ENCODE data around the gene MAP2K7. TPM values are rescaled to one million over a fixed set of nuclear protein-coding genes. Genes with fewer than 3 reads are reported as not detected.

Gene MAP2K7
- total RNA-seq, 4 donors from 2014 or later, result 9.1 to 18.6 (median 14.9) TPM

DNA sequence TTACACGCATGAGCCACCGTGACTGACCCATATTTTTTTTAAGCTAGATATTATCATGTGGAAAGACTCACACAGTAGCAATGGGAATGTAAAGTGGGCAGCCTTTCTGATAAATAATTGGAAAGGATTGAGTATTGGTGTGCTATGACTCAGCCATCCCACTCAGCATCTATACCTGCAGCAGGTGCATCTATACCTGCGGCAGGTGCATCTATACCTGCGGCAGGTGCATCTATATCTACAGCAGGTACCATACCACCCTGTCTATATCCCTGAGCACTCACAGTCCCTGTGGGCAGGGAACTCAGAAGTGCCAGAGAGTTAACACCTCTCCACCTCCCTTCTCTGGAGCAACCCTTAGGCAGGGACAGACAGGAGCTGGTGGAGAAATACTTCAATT is 20.6 kb upstream of the MAP2K7 start:
- Histone ChIP-seq H3K36me3 (no peaks in the 10 kb centered on the region), H3K9me3 (no peaks in the 10 kb centered on the region), H3K27ac (no peak overlapping the region), H3K4me1 (peaks cover 0 to 1% of the 10 kb centered on the region in 2 donors), H3K4me3 (replicated peaks in 1 of 3) (no peak overlapping the region), H3K27me3 (no peaks in the 10 kb centered on the region)
- no peak for DNase-seq
- 83 to 86% methylated on average over 4 of the region's 4 CpGs for WGBS, 2 donors
- intact Hi-C loops (cut with DNase I), result no loop called here
- no peak for TF ChIP-seq POLR2A (IDR thresholded peaks at IDR 0.05)
- TF ChIP-seq, protein P1, sequence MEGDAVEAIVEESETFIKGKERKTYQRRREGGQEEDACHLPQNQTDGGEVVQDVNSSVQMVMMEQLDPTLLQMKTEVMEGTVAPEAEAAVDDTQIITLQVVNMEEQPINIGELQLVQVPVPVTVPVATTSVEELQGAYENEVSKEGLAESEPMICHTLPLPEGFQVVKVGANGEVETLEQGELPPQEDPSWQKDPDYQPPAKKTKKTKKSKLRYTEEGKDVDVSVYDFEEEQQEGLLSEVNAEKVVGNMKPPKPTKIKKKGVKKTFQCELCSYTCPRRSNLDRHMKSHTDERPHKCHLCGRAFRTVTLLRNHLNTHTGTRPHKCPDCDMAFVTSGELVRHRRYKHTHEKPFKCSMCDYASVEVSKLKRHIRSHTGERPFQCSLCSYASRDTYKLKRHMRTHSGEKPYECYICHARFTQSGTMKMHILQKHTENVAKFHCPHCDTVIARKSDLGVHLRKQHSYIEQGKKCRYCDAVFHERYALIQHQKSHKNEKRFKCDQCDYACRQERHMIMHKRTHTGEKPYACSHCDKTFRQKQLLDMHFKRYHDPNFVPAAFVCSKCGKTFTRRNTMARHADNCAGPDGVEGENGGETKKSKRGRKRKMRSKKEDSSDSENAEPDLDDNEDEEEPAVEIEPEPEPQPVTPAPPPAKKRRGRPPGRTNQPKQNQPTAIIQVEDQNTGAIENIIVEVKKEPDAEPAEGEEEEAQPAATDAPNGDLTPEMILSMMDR (IDR thresholded peaks at IDR 0.05), result no peak

DNA sequence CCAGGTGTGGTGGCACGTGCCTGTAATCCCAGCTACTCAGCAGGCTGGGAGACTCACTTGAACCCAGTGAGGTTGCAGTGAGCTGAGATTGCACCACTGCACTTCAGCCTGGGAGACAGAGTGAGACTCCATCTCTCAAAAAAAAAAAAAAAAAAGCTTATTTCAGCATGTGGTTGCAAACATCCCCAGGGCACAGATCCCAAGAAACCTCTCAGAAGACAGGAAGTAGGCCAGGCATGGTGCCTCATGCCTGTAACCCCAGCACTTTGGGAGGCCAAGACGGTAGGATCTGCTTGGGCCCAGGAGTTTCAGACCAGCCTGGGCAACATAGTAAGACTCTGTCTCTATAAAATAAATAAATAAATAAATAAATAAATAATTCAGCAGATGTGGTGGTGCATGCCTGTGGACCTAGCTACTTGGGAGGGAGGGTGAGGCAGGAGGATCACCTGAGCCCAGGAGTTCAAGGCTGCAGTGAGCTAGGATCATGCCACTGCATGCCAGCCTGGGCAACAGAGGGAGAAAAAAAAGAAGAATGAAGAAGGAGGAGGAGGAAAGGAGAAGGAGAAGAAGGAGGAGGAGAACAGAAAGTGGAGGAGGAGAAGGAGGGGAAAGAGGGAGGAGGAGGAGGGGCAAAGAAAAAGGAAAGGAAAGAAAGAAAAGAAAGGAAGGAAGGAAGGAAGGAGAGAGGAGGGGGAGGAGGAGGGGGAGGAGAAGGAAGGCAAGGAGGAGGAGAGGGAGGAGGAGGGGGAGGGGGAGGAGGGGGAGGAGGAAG is 19.7 kb upstream of the MAP2K7 start:
- 66 to 76% methylated on average over 2 of the region's 2 CpGs for WGBS, 2 donors
- intact Hi-C loops (cut with DNase I), result no loop called here
- no peaks in the 10 kb centered on the region for H3K27me3 ChIP-seq

DNA sequence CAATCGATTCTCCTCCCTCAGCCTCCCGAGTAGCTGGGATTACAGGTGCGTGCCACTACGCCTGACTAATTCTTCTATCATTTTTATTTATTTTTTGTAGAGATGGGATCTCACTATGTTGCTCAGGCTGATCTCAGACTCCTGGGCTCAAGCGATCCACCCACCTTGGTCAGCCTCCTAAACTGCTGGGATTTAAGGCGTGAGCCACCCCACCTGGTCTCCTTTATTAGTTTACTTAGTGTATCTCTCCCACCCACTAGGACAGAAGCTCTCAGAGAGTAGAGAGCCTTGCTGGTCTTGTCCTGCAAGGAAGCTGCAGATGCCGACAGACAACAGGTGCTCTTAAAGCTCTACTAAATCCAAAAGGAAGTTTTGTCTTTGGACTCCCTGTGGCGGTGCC is 17.9 kb upstream of the MAP2K7 start:
- Histone ChIP-seq H3K9me3 (no peaks in the 10 kb centered on the region), H3K4me1 (peaks cover 5 to 10% of the 10 kb centered on the region in 2 donors), H3K36me3 (no peaks in the 10 kb centered on the region), H3K27me3 (no peaks in the 10 kb centered on the region), H3K27ac (no peak overlapping the region), H3K4me3 (replicated peaks in 1 of 3) (no peak overlapping the region)
- intact Hi-C loops (cut with DNase I), result no loop called here
- WGBS, 2 donors, result 87 to 90% methylated on average over 8 of the region's 8 CpGs
- DNase-seq, result no peak
- TF ChIP-seq, protein P1 (IDR thresholded peaks at IDR 0.05), result no peak
- no peak for TF ChIP-seq POLR2A (IDR thresholded peaks at IDR 0.05)

More for the DNA sequence above, 19.7 kb upstream of the MAP2K7 start:
- DNase-seq, result no peak
- no peak for TF ChIP-seq POLR2A (IDR thresholded peaks at IDR 0.05)
- TF ChIP-seq, protein P1 (IDR thresholded peaks at IDR 0.05), result no peak
- H3K4me3 ChIP-seq (replicated peaks in 1 of 3), result no peak overlapping the region
- no peaks in the 10 kb centered on the region for H3K36me3 ChIP-seq
- peaks cover 4 to 10% of the 10 kb centered on the region in 2 donors for H3K4me1 ChIP-seq
- H3K27ac ChIP-seq, result no peak overlapping the region
- H3K9me3 ChIP-seq, result no peaks in the 10 kb centered on the region

GRCh38 chr19:7887408-7888144 is 16.1 kb upstream of the MAP2K7 start:
- TF ChIP-seq, protein P1 (IDR thresholded peaks at IDR 0.05), result no peak
- no peak for TF ChIP-seq POLR2A (IDR thresholded peaks at IDR 0.05)
- Histone ChIP-seq H3K9me3 (no peaks in the 10 kb centered on the region), H3K27me3 (no peaks in the 10 kb centered on the region), H3K4me3 (replicated peaks in 1 of 3) (no peak overlapping the region), H3K36me3 (no peaks in the 10 kb centered on the region), H3K27ac (no peak overlapping the region), H3K4me1 (peaks cover 5 to 10% of the 10 kb centered on the region in 2 donors)
- no peak for DNase-seq
- intact Hi-C loops (cut with DNase I), result no loop called here
- WGBS, 2 donors, result 86 to 92% methylated on average over 16 of the region's 16 CpGs
